Calu3 (cell line): ENCODE measurements around the gene ELAVL1. TPM values are rescaled to one million over a fixed set of nuclear protein-coding genes. Genes with fewer than 3 reads are reported as not detected.

Source experiments
- BruUV-seq: library from RNA; stranded (reverse); fragments of 400-500 nt; replicated peaks from 2 replicates; lab custom pipeline; 2021; lab: Mats Ljungman, UMichigan
- CTCF ChIA-PET: fragments of 300-600 bp; sonication (Branson Sonifier 250); formaldehyde crosslinking; loops from one replicate; lab custom pipeline; 2022; ENCODE audit warnings: antibody characterized with exemption; lab: Charles Lee
- DNase-seq: peaks from one replicate; pipeline ENCODE4 v3.0.0; 2022
- H3K27ac Mint-ChIP-seq: one replicate; pipeline ENCODE4 v1.8.0; 2022; ENCODE audit warnings: mixed read lengths; ENCODE audit not compliant: unreplicated experiment
- H3K27me3 Mint-ChIP-seq: one replicate; pipeline ENCODE4 v1.8.0; 2022; ENCODE audit warnings: mixed read lengths; ENCODE audit not compliant: unreplicated experiment
- H3K36me3 Mint-ChIP-seq: one replicate; pipeline ENCODE4 v1.8.0; 2022; ENCODE audit warnings: mild to moderate bottlenecking, moderate library complexity, mixed read lengths; ENCODE audit not compliant: insufficient read depth, unreplicated experiment
- H3K4me1 Mint-ChIP-seq: one replicate; pipeline ENCODE4 v1.8.0; 2022; ENCODE audit warnings: mild to moderate bottlenecking, low read depth, mixed read lengths; ENCODE audit not compliant: unreplicated experiment
- H3K4me3 Mint-ChIP-seq: one replicate; pipeline ENCODE4 v1.8.0; 2022; ENCODE audit warnings: mild to moderate bottlenecking, low read depth, moderate library complexity, mixed read lengths; ENCODE audit not compliant: unreplicated experiment
- H3K9me3 Mint-ChIP-seq: one replicate; pipeline ENCODE4 v1.8.0; 2022; ENCODE audit warnings: low read depth, mixed read lengths; ENCODE audit not compliant: unreplicated experiment
- CTCF ChIP-seq: fragments of 200-600 bp; IDR thresholded peaks from one replicate; pipeline ENCODE4 v1.8.0; 2022; ENCODE audit warnings: antibody characterized with exemption; ENCODE audit not compliant: unreplicated experiment
- intact Hi-C: fragments of 100-400 bp; cut with micrococcal nuclease; formaldehyde crosslinking; loops from one replicate; pipeline ENCODE4 v1.10.0; 2022; ENCODE audit not compliant: unreplicated experiment
- total RNA-seq: library from RNA; stranded (reverse); gene quantifications from 2 replicates; pipeline ENCODE4 v1.2.3, GENCODE V29; 2022

ELAVL1 gene
- total RNA-seq, 1 experiment from 2014 or later: 81.2 TPM

GRCh38 chr19:7996883-7997282 is 8.6 kb downstream of the ELAVL1 start:
- no peak for DNase-seq
- no peaks in the 10 kb centered on the region for H3K27me3 Mint-ChIP-seq
- H3K4me1 Mint-ChIP-seq: peaks cover 12% of the 10 kb centered on the region
- H3K4me3 Mint-ChIP-seq: no peak overlapping the region
- intact Hi-C loops: no loop called here
- no TSS peak for BruUV-seq
- CTCF ChIA-PET: no interaction called here
- no peak for TF ChIP-seq CTCF
- H3K9me3 Mint-ChIP-seq: no peaks in the 10 kb centered on the region
- H3K27ac Mint-ChIP-seq: no peak overlapping the region
- H3K36me3 Mint-ChIP-seq: peaks cover 6% of the 10 kb centered on the region

- no peak for TF ChIP-seq CTCF
- intact Hi-C loops: no loop called here
Measured at GRCh38 chr19:7995810-7996158, 9.7 kb downstream of the ELAVL1 start.

GRCh38 chr19:7994928-7995809 is 10.3 kb downstream of the ELAVL1 start:
- no TSS peak for BruUV-seq
- H3K4me1 Mint-ChIP-seq: no peaks in the 10 kb centered on the region
- intact Hi-C loops: no loop called here
- no peak for TF ChIP-seq CTCF
- H3K27me3 Mint-ChIP-seq: no peaks in the 10 kb centered on the region
- no peaks in the 10 kb centered on the region for H3K36me3 Mint-ChIP-seq
- no peak overlapping the region for H3K27ac Mint-ChIP-seq
- CTCF ChIA-PET: no interaction called here
- no peak overlapping the region for H3K4me3 Mint-ChIP-seq
- DNase-seq: no peak
- H3K9me3 Mint-ChIP-seq: no peaks in the 10 kb centered on the region

More at GRCh38 chr19:7995810-7996158, 9.7 kb downstream of the ELAVL1 start:
- Mint-ChIP-seq H3K9me3 (no peaks in the 10 kb centered on the region), H3K27me3 (no peaks in the 10 kb centered on the region), H3K36me3 (no peaks in the 10 kb centered on the region), H3K4me1 (peaks cover under 1% of the 10 kb centered on the region), H3K27ac (no peak overlapping the region), H3K4me3 (no peak overlapping the region)
- DNase-seq: no peak
- no TSS peak for BruUV-seq
- CTCF ChIA-PET: no interaction called here

DNA sequence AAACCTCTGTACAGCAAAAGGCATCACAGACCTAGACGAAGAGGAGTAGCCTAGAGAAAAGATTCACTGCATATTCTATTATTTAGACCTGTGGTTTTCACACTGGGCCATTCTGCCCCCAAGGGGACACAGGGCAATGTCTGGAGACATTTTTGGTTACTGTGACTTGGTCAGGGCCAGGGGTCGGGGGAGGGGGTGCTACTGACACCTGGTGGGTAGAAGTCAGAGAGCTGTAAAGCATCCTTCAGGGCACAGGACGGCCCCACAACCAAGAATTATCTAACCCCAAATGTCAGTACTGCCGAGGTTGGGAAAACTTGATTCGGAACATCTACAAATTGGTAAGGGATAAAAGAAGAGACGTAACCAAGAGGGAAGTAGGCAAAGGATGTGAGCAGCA is 11.3 kb downstream of the ELAVL1 start:
- H3K27ac Mint-ChIP-seq: no peak overlapping the region
- no peaks in the 10 kb centered on the region for H3K9me3 Mint-ChIP-seq
- H3K27me3 Mint-ChIP-seq: no peaks in the 10 kb centered on the region
- intact Hi-C loops: no loop called here
- H3K36me3 Mint-ChIP-seq: peaks cover 5% of the 10 kb centered on the region
- CTCF ChIA-PET: no interaction called here
- H3K4me3 Mint-ChIP-seq: no peak overlapping the region
- H3K4me1 Mint-ChIP-seq: no peaks in the 10 kb centered on the region
- BruUV-seq: no TSS peak
- DNase-seq: no peak
- TF ChIP-seq CTCF: no peak
